GM19467 (cell line): Measurements from ENCODE around the gene FADD.

Experiments
- ATAC-seq: cut with Tn5 transposase; IDR thresholded peaks from one replicate; pipeline ENCODE4 v1.9.1; 2021; ENCODE audit warnings: mild to moderate bottlenecking, moderate library complexity; ENCODE audit not compliant: unreplicated experiment

Gene FADD, protein sequence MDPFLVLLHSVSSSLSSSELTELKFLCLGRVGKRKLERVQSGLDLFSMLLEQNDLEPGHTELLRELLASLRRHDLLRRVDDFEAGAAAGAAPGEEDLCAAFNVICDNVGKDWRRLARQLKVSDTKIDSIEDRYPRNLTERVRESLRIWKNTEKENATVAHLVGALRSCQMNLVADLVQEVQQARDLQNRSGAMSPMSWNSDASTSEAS

GRCh38 chr11:70202920-70203750, at the start of gene FADD:
Gene FADD (plus strand): TSS chr11:70203296. CDS start chr11:70203460, 164 bp downstream.
- peak; percentile 66 for ATAC-seq

- no peak for ATAC-seq
Observed at GRCh38 chr11:70155386-70155785, 47.7 kb upstream of the FADD start.

- ATAC-seq, result no peak
Observed at GRCh38 chr11:70156291-70157037, 46.6 kb upstream of the FADD start.

DNA sequence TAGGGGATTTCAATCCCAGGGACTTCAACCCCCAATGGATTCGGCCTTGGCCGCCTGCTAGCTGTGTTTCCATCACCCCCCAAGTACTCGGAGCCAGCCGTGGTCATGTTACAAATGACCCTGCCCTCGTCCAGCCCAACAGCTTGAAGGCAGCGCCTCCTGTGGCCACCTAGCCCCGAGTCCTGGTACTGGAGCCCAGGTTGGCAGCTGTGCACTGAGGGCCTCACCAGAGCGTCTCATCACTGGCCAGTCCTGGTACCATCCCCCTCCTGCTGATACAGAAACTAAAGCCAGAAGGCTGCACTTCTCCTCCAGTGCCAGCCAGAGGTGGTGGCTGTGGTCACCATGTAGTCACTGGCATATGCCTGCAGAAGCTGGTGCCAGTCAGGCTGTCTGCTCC, 44.9 kb upstream of the FADD start:
- ATAC-seq, result no peak

DNA sequence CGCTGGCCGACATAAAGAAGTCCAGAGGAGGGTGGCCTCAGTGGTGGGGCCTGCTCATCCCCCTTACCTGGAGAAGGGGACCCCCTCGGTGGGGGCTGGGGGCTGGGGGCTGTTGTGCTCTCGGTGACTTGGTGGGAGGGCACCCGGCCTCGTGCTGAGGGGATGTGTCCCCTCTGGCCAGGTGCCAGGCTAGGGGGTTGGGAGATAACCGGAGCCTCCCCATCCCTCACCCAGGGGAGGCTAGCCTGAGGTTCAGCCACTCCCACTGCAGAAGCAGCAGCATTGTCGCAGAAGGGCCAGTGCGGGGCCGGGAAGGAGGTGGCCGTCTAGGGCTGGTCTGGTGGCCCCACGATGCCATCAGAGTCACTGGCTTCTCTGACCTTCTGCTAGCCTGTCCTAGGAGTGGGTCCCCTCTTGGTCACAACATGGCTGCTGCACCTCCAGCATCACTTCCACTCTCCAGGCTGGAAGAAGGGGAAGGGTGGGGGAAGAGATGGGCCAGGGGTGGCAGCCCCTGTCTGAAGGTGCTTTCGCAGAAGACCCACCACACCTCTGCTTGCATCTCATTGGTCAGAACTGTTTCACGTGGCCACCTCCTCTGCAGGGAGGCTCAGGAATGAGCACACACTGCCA, 44.2 kb upstream of the FADD start:
- ATAC-seq, result no peak

GRCh38 chr11:70159627-70160570, 43.2 kb upstream of the FADD start:
- ATAC-seq, result no peak

GRCh38 chr11:70161043-70161625, 42.0 kb upstream of the FADD start:
- no peak for ATAC-seq

DNA sequence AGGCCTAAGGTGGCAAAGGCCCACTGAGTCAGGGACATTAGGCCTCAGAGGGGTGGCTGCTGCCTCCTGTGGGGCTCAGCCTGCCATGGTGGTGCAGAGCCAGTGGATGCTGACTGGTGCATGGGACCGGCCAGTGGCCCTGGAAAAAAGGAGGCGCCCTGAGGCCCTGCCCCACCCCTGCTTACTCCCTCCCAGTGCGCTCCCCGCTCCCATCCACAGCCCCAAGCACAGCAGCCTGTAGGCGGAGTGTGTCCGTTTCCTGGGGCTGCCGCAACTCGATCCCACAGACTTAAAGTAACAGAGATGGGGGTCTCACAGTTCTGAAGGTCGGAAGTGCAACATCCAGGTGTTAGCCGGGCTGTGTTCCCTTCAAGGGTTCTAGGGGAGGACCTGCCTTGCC, 38.4 kb upstream of the FADD start:
- ATAC-seq, result no peak

GRCh38 chr11:70167120-70167519, 36.0 kb upstream of the FADD start:
- ATAC-seq, result no peak

GRCh38 chr11:70167723-70168404, 35.2 kb upstream of the FADD start:
- no peak for ATAC-seq

- no peak for ATAC-seq
Observed at GRCh38 chr11:70168405-70168754, 34.7 kb upstream of the FADD start.

- ATAC-seq, result no peak
Observed at GRCh38 chr11:70169127-70169526, 34.0 kb upstream of the FADD start.

- ATAC-seq, result no peak
Observed at GRCh38 chr11:70169632-70170031, 33.5 kb upstream of the FADD start.

GRCh38 chr11:70170596-70171210, 32.4 kb upstream of the FADD start:
- no peak for ATAC-seq

DNA sequence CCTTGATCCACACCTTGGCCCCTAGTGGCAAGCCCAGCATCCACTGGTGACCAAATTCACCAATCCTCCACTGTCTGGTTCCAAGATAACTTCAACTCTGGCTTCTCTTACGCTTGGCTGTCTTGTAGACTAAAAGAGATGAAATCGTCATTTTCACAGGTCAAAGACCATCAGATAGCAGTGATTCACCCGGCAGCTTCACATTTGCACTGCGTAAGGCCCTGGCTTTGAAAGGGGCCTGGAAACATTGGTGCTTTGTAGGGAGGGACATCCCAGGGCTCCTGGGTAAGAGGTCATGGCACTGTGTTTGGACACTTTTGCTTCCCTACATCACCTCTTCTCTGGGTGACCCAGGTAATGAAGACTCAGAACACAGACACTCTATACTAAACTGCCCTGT, 30.1 kb upstream of the FADD start:
- ATAC-seq, result no peak

DNA sequence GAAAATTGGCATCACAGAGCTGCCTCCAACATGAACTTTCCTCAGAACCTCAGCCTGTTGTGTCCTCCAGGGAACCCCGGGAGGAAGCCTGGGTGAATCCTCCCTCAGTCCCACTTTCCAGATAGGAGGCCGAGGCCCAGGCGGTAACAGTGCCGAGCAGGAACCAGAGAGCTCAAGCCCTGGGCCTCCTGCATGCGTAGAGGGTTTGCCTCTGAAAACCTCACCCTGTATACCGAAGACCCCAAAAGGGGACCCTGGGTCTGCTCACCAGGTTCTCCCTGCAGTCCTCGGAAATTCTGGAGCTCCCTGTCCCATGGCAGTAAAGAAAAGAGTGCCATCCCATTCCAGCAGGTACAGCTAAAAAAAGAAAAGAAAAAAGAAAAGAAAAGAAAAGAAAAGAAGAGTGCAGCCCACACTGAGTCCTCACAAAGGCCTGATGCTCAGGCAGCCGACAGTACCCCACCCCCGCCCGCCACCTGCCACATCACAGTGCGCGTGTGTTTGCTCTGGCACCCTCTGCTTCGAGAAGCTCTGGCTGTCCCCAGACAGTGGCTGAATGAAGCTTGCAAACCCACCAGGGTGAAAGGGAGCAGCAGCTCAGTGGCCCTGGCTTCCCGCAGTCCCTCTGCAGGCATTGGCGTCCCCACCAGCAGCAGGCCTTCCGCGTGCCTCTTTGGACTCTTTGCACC, 28.4 kb upstream of the FADD start:
- no peak for ATAC-seq

DNA sequence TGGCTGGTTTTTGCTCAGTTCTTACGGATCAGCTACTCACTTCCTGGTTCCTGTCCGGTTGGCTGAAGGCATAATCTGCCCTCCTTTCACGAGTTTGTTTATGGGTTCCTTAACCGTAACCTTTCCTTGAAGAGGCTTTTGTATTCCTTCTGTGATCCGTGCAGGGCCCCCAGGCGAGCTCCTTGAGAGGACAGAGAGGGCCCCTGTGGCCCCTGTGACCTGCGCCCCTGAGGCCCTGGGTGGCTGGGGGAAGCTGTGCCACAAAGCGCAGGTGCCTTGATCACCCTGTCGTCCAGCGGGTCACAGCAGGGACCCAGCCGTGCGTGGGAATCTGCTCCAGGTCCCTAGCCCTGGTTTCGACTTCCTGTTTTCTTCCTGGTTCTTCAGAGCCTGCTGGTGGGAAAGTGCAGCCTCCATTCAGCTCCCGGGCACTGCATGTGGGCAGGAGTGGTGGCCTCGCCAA, 27.8 kb upstream of the FADD start:
- ATAC-seq, result no peak
